Natural killer cell (primary cell): ENCODE results near the gene UQCC2. TPM values are rescaled to one million over a fixed set of nuclear protein-coding genes. Genes with fewer than 3 reads are reported as not detected.

Source experiments
- ATAC-seq, 3 donors: fragments of 150-1000 bp in 2 of 3; fragments of 200-7000 bp in 1 of 3; cut with Tn5 transposase; 1 replicate in 1 of 3; 2 replicates in 2 of 3; pipeline ENCODE4 v1.10.0; 2021; ENCODE audit warnings: mild to moderate bottlenecking in 2 of 3, moderate library complexity in 2 of 3
- DNase-seq, 2 donors: peaks; one replicate each; pipeline versions ENCODE4 v3.0.0 to v3.0.0-alpha.2; 2013 to 2021; ENCODE audit warnings: mixed read lengths in 1 of 2
- H3K27ac ChIP-seq: one replicate; pipeline ENCODE4 v1.5.1; 2013; ENCODE audit warnings: mild to moderate bottlenecking, low read length
- H3K27me3 ChIP-seq: one replicate; pipeline ENCODE4 v1.6.1; 2013; ENCODE audit warnings: low read length; ENCODE audit not compliant: control insufficient read depth, insufficient read depth
- H3K36me3 ChIP-seq: one replicate; pipeline ENCODE4 v1.6.1; 2013; ENCODE audit warnings: low read length; ENCODE audit not compliant: control insufficient read depth, insufficient read depth
- H3K4me1 ChIP-seq: one replicate; pipeline ENCODE4 v1.6.1; 2013; ENCODE audit warnings: low read length; ENCODE audit not compliant: control insufficient read depth, insufficient read depth
- H3K4me3 ChIP-seq: one replicate; pipeline ENCODE4 v1.5.1; 2013; ENCODE audit warnings: low read length
- H3K9me3 ChIP-seq: one replicate; pipeline ENCODE4 v1.6.1; 2013; ENCODE audit warnings: low read length; ENCODE audit not compliant: control insufficient read depth, insufficient read depth
- H3K27ac Mint-ChIP-seq, 2 donors: one replicate each; pipeline ENCODE4 v1.8.0; 2022; ENCODE audit warnings: mild to moderate bottlenecking in 2 of 2, mixed read lengths in 2 of 2, moderate library complexity in 1 of 2
- H3K27me3 Mint-ChIP-seq, 2 donors: one replicate each; pipeline ENCODE4 v1.8.0; 2022; ENCODE audit warnings: low read depth in 2 of 2, mixed read lengths in 2 of 2
- H3K36me3 Mint-ChIP-seq: one replicate; pipeline ENCODE4 v1.8.0; 2022; ENCODE audit warnings: mixed read lengths
- H3K4me1 Mint-ChIP-seq, 2 donors: one replicate each; pipeline ENCODE4 v1.8.0; 2022; ENCODE audit warnings: mixed read lengths in 2 of 2
- H3K4me3 Mint-ChIP-seq: one replicate; pipeline ENCODE4 v1.8.0; 2022; ENCODE audit warnings: mild to moderate bottlenecking, moderate library complexity, mixed read lengths
- H3K9me3 Mint-ChIP-seq, 2 donors: one replicate each; pipeline ENCODE4 v1.8.0; 2022; ENCODE audit warnings: mixed read lengths in 2 of 2
- WGBS: methylation state at CpG from one replicate; pipeline ENCODE4 v1.1.7; 2013; ENCODE audit warnings: missing lambda C conversion rate; ENCODE audit not compliant: insufficient coverage; 5-methylcytosine and 5-hydroxymethylcytosine counted together
- intact Hi-C: fragments of 100-400 bp; cut with micrococcal nuclease; formaldehyde crosslinking; loops from one replicate; pipeline ENCODE4 v1.14.2; 2022
- total RNA-seq, 4 donors: library from RNA; stranded (reverse); fragments of 120-200 nt in 1 of 4; gene quantifications; one replicate each; pipeline versions ENCODE4 v1.2.3 to v1.2.4, GENCODE V29; 2013 to 2022
- TF ChIP-seq, protein P1 (sequence below): fragments of 200-600 bp; IDR thresholded peaks from one replicate; pipeline ENCODE4 v1.8.0; 2022; ENCODE audit warnings: antibody characterized with exemption

Gene UQCC2
- total RNA-seq, 3 donors from 2014 or later (not counting 1 experiment from before 2014, with no cell fraction given): 15.8 to 19.6 (median 16.5) TPM

DNA sequence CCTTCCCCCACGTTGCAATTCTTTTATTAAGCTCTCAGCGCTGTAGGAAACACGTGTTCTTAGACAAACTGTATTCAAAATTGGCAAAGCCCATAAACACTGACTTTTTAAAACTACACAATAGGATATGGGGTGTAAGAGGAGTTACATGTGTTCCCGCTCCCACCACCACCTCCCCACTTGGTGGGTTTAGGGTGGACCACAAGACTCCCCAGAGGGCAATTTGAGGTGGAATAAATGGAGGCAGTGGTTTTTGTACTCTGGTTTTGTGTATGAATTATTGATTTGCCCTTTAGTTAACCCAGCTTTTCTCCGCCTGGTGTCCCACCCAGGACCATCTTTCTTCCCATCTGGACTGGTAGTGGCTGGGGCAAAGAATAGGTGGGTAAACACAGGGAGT, 3.7 kb downstream of the UQCC2 start:
- no peaks in the 10 kb centered on the region for H3K27me3 Mint-ChIP-seq
- ATAC-seq: no peak
- H3K9me3 ChIP-seq: no peaks in the 10 kb centered on the region
- no peak overlapping the region for H3K27ac Mint-ChIP-seq
- no peaks in the 10 kb centered on the region for H3K36me3 Mint-ChIP-seq
- no peak overlapping the region for H3K27ac ChIP-seq
- TF ChIP-seq, protein P1, sequence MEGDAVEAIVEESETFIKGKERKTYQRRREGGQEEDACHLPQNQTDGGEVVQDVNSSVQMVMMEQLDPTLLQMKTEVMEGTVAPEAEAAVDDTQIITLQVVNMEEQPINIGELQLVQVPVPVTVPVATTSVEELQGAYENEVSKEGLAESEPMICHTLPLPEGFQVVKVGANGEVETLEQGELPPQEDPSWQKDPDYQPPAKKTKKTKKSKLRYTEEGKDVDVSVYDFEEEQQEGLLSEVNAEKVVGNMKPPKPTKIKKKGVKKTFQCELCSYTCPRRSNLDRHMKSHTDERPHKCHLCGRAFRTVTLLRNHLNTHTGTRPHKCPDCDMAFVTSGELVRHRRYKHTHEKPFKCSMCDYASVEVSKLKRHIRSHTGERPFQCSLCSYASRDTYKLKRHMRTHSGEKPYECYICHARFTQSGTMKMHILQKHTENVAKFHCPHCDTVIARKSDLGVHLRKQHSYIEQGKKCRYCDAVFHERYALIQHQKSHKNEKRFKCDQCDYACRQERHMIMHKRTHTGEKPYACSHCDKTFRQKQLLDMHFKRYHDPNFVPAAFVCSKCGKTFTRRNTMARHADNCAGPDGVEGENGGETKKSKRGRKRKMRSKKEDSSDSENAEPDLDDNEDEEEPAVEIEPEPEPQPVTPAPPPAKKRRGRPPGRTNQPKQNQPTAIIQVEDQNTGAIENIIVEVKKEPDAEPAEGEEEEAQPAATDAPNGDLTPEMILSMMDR: no peak
- intact Hi-C loops: no loop called here
- no peaks in the 10 kb centered on the region for H3K27me3 ChIP-seq
- H3K36me3 ChIP-seq: peaks cover 3% of the 10 kb centered on the region
- WGBS: 86% methylated on average over 3 of the region's 5 CpGs
- no peak for DNase-seq
- no peak overlapping the region for H3K4me3 Mint-ChIP-seq
- peaks cover 18% of the 10 kb centered on the region for H3K4me1 ChIP-seq
- no peak overlapping the region for H3K4me3 ChIP-seq
- H3K4me1 Mint-ChIP-seq: peaks cover 21 to 22% of the 10 kb centered on the region in 2 donors
- H3K9me3 Mint-ChIP-seq: no peaks in the 10 kb centered on the region

DNA sequence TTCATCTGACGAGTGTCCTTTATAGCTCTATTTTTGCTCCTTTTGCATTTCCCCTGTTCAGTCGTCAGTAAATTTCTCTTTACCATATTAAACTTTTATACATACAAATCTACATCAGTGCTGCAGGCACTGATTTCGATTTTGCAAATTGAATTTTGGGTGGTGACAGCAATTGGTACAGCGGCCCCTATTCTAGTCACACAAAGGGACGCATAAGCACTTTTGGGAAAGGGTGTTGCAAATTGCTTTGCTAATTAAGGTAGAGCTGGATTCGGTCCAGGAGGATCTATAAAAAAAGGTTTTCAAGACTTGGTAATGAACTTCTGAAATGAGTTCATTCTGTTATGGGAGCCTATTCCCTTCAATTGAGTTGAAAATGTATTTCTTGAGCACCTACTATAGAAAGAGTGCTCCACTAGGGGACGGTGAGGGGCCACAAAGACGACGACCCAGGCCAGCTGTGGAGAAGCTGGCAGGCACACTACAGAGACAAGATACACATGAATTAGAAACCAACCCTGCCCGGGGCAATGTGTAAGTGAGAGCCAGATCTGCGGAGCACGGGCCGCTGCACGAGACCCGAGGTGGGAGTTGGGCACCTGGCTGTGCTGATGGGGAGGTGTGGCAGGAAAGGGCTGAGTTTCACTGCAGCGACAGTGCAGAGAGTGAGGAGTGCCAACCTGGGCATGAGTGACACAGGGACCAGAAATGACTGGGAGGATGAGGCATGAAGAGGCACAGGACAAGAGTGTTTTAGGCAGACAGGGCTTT, 5.4 kb downstream of the UQCC2 start:
- H3K27me3 ChIP-seq: no peaks in the 10 kb centered on the region
- WGBS: 84% methylated on average over 16 of the region's 16 CpGs
- Mint-ChIP-seq H3K4me1 (peaks cover 12% of the 10 kb centered on the region in 2 donors), H3K27ac (peak overlapping the region in 1 of 2 donors; percentile 47), H3K4me3 (no peak overlapping the region), H3K9me3 (no peaks in the 10 kb centered on the region), H3K27me3 (no peaks in the 10 kb centered on the region), H3K36me3 (no peaks in the 10 kb centered on the region)
- peaks cover 3% of the 10 kb centered on the region for H3K36me3 ChIP-seq
- H3K4me3 ChIP-seq: no peak overlapping the region
- H3K9me3 ChIP-seq: no peaks in the 10 kb centered on the region
- ATAC-seq (no peak), DNase-seq (no peak)
- H3K4me1 ChIP-seq: peaks cover 10% of the 10 kb centered on the region
- H3K27ac ChIP-seq: no peak overlapping the region
- intact Hi-C loops: no loop called here
- TF ChIP-seq, protein P1: no peak

DNA sequence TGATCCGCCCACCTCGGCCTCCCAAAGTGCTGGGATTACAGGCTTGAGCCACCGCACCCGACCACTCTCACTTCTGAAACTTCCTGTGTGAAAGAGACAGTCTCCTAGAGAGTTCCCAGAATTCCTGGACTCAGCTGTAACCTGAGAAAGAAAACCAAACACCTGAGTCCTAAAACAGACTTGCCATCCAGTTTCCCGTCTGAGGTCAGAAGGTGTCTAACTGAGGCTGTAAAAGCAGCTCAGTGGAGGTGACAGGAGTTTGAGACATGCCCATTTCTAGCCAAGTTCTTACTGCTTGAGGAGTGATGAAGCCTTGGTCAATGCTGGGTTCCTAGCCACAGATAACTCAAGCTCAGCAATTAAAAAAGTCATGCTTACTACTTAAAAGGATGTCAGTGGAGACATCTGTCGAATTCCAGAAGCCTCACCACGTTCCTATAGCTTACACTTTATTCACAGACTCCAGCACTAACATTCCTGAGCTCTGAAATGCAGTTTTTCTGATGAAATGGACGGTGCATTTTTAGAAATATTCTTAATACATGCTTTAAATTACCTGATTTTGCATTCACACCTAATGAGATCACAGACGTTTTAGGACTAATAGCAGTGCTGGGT, 6.1 kb downstream of the UQCC2 start:
- no peak for DNase-seq
- no peak overlapping the region for H3K27ac Mint-ChIP-seq
- H3K36me3 ChIP-seq: peaks cover 3% of the 10 kb centered on the region
- H3K9me3 Mint-ChIP-seq: no peaks in the 10 kb centered on the region
- no peak overlapping the region for H3K4me3 ChIP-seq
- H3K27me3 ChIP-seq: no peaks in the 10 kb centered on the region
- H3K36me3 Mint-ChIP-seq: no peaks in the 10 kb centered on the region
- no peaks in the 10 kb centered on the region for H3K27me3 Mint-ChIP-seq
- H3K27ac ChIP-seq: no peak overlapping the region
- H3K4me3 Mint-ChIP-seq: no peak overlapping the region
- TF ChIP-seq, protein P1: no peak
- no peaks in the 10 kb centered on the region for H3K9me3 ChIP-seq
- peaks cover 7 to 10% of the 10 kb centered on the region in 2 donors for H3K4me1 Mint-ChIP-seq
- 90% methylated on average over 8 of the region's 9 CpGs for WGBS
- ATAC-seq: no peak
- intact Hi-C loops: no loop called here
- peaks cover 5% of the 10 kb centered on the region for H3K4me1 ChIP-seq
